HepG2 (cell line): ENCODE data around the gene DAAM2.

Experiments
- ARID2 ChIP-seq: sonication (generic); formaldehyde crosslinking; IDR thresholded peaks from 2 replicates; pipeline ENCODE4 v1.8.1; 2022; ENCODE audit warnings: mild to moderate bottlenecking, missing genetic modification reagents, borderline replicate concordance
- BCL6 ChIP-seq: IDR thresholded peaks from 2 replicates; pipeline ENCODE4 v1.6.1; 2016; ENCODE audit warnings: missing genetic modification reagents, missing compliant biosample characterization
- CREB3 ChIP-seq: sonication (generic); formaldehyde crosslinking; IDR thresholded peaks from 2 replicates; pipeline ENCODE4 v1.5.0; 2020; ENCODE audit warnings: missing genetic modification reagents
- EZH2 ChIP-seq: conservative IDR thresholded peaks from 2 replicates; pipeline ENCODE4 v1.6.1; 2012; ENCODE audit warnings: mild to moderate bottlenecking, low read depth, low read length, moderate library complexity
- TBP ChIP-seq: sonication (generic); formaldehyde crosslinking; IDR thresholded peaks from 2 replicates; pipeline ENCODE4 v1.5.0; 2020; ENCODE audit warnings: missing genetic modification reagents
- TCF12 ChIP-seq, 2 experiments: fragments of 450-650 bp in 1 of 2; sonication (generic) in 1 of 2; formaldehyde crosslinking in 1 of 2; IDR thresholded peaks; 2 replicates each; pipeline versions ENCODE4 v1.6.1 to v1.8.0; 2017 to 2022; ENCODE audit warnings: antibody characterized with exemption in 1 of 2, mild to moderate bottlenecking in 1 of 2, missing genetic modification reagents in 1 of 2, moderate library complexity in 1 of 2
- ZIK1 ChIP-seq: sonication (generic); formaldehyde crosslinking; IDR thresholded peaks from 2 replicates; pipeline ENCODE4 v1.5.0; 2020; ENCODE audit warnings: mild to moderate bottlenecking, low read depth, missing genetic modification reagents, borderline replicate concordance
- ZNF567 ChIP-seq: sonication (generic); formaldehyde crosslinking; IDR thresholded peaks from 2 replicates; pipeline ENCODE4 v1.8.1; 2023; ENCODE audit warnings: mild to moderate bottlenecking, missing genetic modification reagents, borderline replicate concordance
- ZNF768 ChIP-seq: sonication (generic); formaldehyde crosslinking; IDR thresholded peaks from 2 replicates; pipeline ENCODE4 v1.4.0; 2020; ENCODE audit warnings: missing genetic modification reagents
- TF ChIP-seq, protein P1 (sequence below): sonication (generic); formaldehyde crosslinking; IDR thresholded peaks from 2 replicates; pipeline ENCODE4 v1.5.0; 2020; ENCODE audit warnings: mild to moderate bottlenecking, missing genetic modification reagents, borderline replicate concordance
- TF ChIP-seq, protein P2 (sequence below): sonication (generic); formaldehyde crosslinking; IDR thresholded peaks from 2 replicates; pipeline ENCODE4 v1.5.1; 2020; ENCODE audit warnings: missing genetic modification reagents, mild to moderate bottlenecking, borderline replicate concordance
- TF ChIP-seq, protein P3 (sequence below): sonication (generic); formaldehyde crosslinking; IDR thresholded peaks from 2 replicates; pipeline ENCODE4 v1.4.0; 2020; ENCODE audit warnings: missing genetic modification reagents

- TF ChIP-seq TCF12 (IDR thresholded peaks at IDR 0.05) (no peak), TCF12 (CRISPR knock-in tag; IDR thresholded peaks at IDR 0.05) (no peak), ZIK1 (CRISPR knock-in tag) (no peak), BCL6 (no peak), ZNF768 (CRISPR knock-in tag) (no peak), EZH2 (no peak), TBP (CRISPR knock-in tag) (no peak), ARID2 (CRISPR knock-in tag) (no peak), ZNF567 (CRISPR knock-in tag) (no peak), CREB3 (no peak)
- TF ChIP-seq, protein P1, sequence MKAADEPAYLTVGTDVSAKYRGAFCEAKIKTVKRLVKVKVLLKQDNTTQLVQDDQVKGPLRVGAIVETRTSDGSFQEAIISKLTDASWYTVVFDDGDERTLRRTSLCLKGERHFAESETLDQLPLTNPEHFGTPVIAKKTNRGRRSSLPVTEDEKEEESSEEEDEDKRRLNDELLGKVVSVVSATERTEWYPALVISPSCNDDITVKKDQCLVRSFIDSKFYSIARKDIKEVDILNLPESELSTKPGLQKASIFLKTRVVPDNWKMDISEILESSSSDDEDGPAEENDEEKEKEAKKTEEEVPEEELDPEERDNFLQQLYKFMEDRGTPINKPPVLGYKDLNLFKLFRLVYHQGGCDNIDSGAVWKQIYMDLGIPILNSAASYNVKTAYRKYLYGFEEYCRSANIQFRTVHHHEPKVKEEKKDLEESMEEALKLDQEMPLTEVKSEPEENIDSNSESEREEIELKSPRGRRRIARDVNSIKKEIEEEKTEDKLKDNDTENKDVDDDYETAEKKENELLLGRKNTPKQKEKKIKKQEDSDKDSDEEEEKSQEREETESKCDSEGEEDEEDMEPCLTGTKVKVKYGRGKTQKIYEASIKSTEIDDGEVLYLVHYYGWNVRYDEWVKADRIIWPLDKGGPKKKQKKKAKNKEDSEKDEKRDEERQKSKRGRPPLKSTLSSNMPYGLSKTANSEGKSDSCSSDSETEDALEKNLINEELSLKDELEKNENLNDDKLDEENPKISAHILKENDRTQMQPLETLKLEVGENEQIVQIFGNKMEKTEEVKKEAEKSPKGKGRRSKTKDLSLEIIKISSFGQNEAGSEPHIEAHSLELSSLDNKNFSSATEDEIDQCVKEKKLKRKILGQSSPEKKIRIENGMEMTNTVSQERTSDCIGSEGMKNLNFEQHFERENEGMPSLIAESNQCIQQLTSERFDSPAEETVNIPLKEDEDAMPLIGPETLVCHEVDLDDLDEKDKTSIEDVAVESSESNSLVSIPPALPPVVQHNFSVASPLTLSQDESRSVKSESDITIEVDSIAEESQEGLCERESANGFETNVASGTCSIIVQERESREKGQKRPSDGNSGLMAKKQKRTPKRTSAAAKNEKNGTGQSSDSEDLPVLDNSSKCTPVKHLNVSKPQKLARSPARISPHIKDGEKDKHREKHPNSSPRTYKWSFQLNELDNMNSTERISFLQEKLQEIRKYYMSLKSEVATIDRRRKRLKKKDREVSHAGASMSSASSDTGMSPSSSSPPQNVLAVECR (CRISPR knock-in tag) = no peak
- TF ChIP-seq, protein P2, sequence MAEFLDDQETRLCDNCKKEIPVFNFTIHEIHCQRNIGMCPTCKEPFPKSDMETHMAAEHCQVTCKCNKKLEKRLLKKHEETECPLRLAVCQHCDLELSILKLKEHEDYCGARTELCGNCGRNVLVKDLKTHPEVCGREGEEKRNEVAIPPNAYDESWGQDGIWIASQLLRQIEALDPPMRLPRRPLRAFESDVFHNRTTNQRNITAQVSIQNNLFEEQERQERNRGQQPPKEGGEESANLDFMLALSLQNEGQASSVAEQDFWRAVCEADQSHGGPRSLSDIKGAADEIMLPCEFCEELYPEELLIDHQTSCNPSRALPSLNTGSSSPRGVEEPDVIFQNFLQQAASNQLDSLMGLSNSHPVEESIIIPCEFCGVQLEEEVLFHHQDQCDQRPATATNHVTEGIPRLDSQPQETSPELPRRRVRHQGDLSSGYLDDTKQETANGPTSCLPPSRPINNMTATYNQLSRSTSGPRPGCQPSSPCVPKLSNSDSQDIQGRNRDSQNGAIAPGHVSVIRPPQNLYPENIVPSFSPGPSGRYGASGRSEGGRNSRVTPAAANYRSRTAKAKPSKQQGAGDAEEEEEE (CRISPR knock-in tag) = no peak
- TF ChIP-seq, protein P3, sequence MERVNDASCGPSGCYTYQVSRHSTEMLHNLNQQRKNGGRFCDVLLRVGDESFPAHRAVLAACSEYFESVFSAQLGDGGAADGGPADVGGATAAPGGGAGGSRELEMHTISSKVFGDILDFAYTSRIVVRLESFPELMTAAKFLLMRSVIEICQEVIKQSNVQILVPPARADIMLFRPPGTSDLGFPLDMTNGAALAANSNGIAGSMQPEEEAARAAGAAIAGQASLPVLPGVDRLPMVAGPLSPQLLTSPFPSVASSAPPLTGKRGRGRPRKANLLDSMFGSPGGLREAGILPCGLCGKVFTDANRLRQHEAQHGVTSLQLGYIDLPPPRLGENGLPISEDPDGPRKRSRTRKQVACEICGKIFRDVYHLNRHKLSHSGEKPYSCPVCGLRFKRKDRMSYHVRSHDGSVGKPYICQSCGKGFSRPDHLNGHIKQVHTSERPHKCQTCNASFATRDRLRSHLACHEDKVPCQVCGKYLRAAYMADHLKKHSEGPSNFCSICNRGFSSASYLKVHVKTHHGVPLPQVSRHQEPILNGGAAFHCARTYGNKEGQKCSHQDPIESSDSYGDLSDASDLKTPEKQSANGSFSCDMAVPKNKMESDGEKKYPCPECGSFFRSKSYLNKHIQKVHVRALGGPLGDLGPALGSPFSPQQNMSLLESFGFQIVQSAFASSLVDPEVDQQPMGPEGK = no peak
Measured at GRCh38 chr6:39773782-39774181, 18.4 kb upstream of the DAAM2 start.
